ENCODE measurements around the gene MRPL41. TPM values are rescaled to one million over a fixed set of nuclear protein-coding genes. Genes with fewer than 3 reads are reported as not detected.
"Not testable (repeated sequence)": the region's sequence is repeated elsewhere in the genome, so short reads cannot be mapped to it uniquely, and the experiment has no call there.

The MRPL41 gene
- total RNA-seq, 2 donors from 2014 or later: 75.8 to 133 TPM

DNA sequence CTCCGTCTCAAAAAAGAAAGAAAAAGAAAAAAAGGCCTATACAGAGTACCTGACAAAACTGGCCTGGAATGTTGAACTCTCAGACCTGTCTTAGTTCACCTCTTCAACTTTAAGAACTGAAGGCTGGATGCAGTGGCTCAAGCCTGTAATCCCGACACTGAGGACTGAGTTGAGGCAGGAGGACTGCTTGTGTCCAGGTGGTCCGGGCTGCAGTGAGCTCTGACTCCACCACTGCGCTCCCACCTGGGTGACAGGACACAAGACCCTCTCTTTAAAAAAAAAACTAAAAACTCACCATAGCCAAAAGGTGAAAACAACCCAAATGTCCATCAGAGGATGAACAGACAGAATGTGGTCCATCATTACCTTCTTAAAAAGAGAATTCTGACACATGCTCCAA lies 6.4 kb downstream of the MRPL41 start:
- DNase-seq (ENCODE audit: low spot score): no peak
- no peaks in the 10 kb centered on the region for H3K36me3 ChIP-seq
- H3K4me1 ChIP-seq (replicated peaks): no peaks in the 10 kb centered on the region
- TF ChIP-seq POLR2A (IDR thresholded peaks at IDR 0.05) (no peak), CTCF (IDR thresholded peaks at IDR 0.05) (no peak), POLR2AphosphoS5 (IDR thresholded peaks at IDR 0.05) (no peak)
- no peak overlapping the region for H3K4me3 ChIP-seq
- no peaks in the 10 kb centered on the region for H3K27me3 ChIP-seq (replicated peaks; ENCODE audit: insufficient read depth)
- 96% methylated on average over 4 of the region's 4 CpGs for WGBS
- H3K9me3 ChIP-seq: no peaks in the 10 kb centered on the region
- H3K27ac ChIP-seq: no peak overlapping the region
- intact Hi-C loops (cut with DNase I): no loop called here

- H3K27ac ChIP-seq: no peak overlapping the region
- TF ChIP-seq POLR2A (IDR thresholded peaks at IDR 0.05) (no peak), CTCF (IDR thresholded peaks at IDR 0.05) (no peak), POLR2AphosphoS5 (IDR thresholded peaks at IDR 0.05) (no peak)
- no peaks in the 10 kb centered on the region for H3K4me1 ChIP-seq (replicated peaks)
- H3K27me3 ChIP-seq (replicated peaks; ENCODE audit: insufficient read depth): no peaks in the 10 kb centered on the region
- H3K9me3 ChIP-seq: no peaks in the 10 kb centered on the region
- 89% methylated on average over 10 of the region's 10 CpGs for WGBS
- no peak overlapping the region for H3K4me3 ChIP-seq
- no peak for DNase-seq (ENCODE audit: low spot score)
- peaks cover 0 to 10% of the 10 kb centered on the region in 2 donors for H3K36me3 ChIP-seq
- intact Hi-C loops (cut with DNase I): no loop called here
Measured at GRCh38 chr9:137564134-137564533, 12.5 kb downstream of the MRPL41 start.

- peaks cover 0 to 10% of the 10 kb centered on the region in 2 donors for H3K36me3 ChIP-seq
Measured at GRCh38 chr9:137564817-137565411, 13.2 kb downstream of the MRPL41 start.

GRCh38 chr9:137568445-137568844 lies 16.8 kb downstream of the MRPL41 start:
- H3K27me3 ChIP-seq (replicated peaks; ENCODE audit: insufficient read depth); H3K4me1 ChIP-seq (replicated peaks); DNase-seq (ENCODE audit: low spot score); H3K4me3 ChIP-seq; intact Hi-C loops (cut with DNase I); H3K27ac ChIP-seq; H3K9me3 ChIP-seq: not testable (repeated sequence)
- WGBS: 88% methylated on average over 5 of the region's 5 CpGs
- H3K36me3 ChIP-seq: peaks cover 5 to 13% of the 10 kb centered on the region in 2 donors

More at GRCh38 chr9:137564817-137565411, 13.2 kb downstream of the MRPL41 start:
- TF ChIP-seq POLR2A (IDR thresholded peaks at IDR 0.05) (no peak), POLR2AphosphoS5 (IDR thresholded peaks at IDR 0.05) (no peak), CTCF (IDR thresholded peaks at IDR 0.05) (no peak)
- DNase-seq (ENCODE audit: low spot score): no peak
- Histone ChIP-seq H3K4me3 (no peak overlapping the region), H3K9me3 (no peaks in the 10 kb centered on the region), H3K4me1 (replicated peaks) (no peaks in the 10 kb centered on the region), H3K27me3 (replicated peaks; ENCODE audit: insufficient read depth) (no peaks in the 10 kb centered on the region), H3K27ac (no peak overlapping the region)
- WGBS: 87% methylated on average over 16 of the region's 18 CpGs
- intact Hi-C loops (cut with DNase I): no loop called here

GRCh38 chr9:137569609-137570203 lies 18.0 kb downstream of the MRPL41 start:
- Histone ChIP-seq H3K4me1 (replicated peaks) (no peaks in the 10 kb centered on the region), H3K9me3 (no peaks in the 10 kb centered on the region), H3K4me3 (no peak overlapping the region), H3K27me3 (replicated peaks; ENCODE audit: insufficient read depth) (no peaks in the 10 kb centered on the region), H3K27ac (no peak overlapping the region), H3K36me3 (peaks cover 5% of the 10 kb centered on the region in 2 donors)
- 97% methylated on average over 5 of the region's 5 CpGs for WGBS
- intact Hi-C loops (cut with DNase I): no loop called here
- TF ChIP-seq POLR2AphosphoS5 (IDR thresholded peaks at IDR 0.05): no peak
- no peak for TF ChIP-seq CTCF (IDR thresholded peaks at IDR 0.05)
- no peak for TF ChIP-seq POLR2A (IDR thresholded peaks at IDR 0.05)
- DNase-seq (ENCODE audit: low spot score): no peak
